ENCODE results near the gene USP13.

Gene USP13

GRCh38 chr3:179726075-179726699 lies 73.3 kb downstream of the USP13 start:
- TF ChIP-seq POLR2A (IDR thresholded peaks at IDR 0.05; ENCODE audit: low read depth, low read length), result no peak
- DNase-seq (ENCODE audit: insufficient read length, low spot score) (no peak), FAIRE-seq (no peak)

GRCh38 chr3:179729086-179729485 lies 76.2 kb downstream of the USP13 start:
- no peak for TF ChIP-seq POLR2A (IDR thresholded peaks at IDR 0.05; ENCODE audit: low read depth, low read length)
- FAIRE-seq (no peak), DNase-seq (ENCODE audit: insufficient read length, low spot score) (no peak)

GRCh38 chr3:179729981-179730380 lies 77.1 kb downstream of the USP13 start:
- TF ChIP-seq POLR2A (IDR thresholded peaks at IDR 0.05; ENCODE audit: low read depth, low read length), result no peak
- DNase-seq (ENCODE audit: insufficient read length, low spot score) (no peak), FAIRE-seq (no peak)

GRCh38 chr3:179730506-179730905 lies 77.7 kb downstream of the USP13 start:
- no peak for TF ChIP-seq POLR2A (IDR thresholded peaks at IDR 0.05; ENCODE audit: low read depth, low read length)
- FAIRE-seq (no peak), DNase-seq (ENCODE audit: insufficient read length, low spot score) (no peak)

- FAIRE-seq, result no peak
- no peak for DNase-seq (ENCODE audit: insufficient read length, low spot score)
These were observed 78.7 kb downstream of the USP13 start for GRCh38 chr3:179731544-179731943.

GRCh38 chr3:179732661-179733348 lies 80.0 kb downstream of the USP13 start:
- TF ChIP-seq POLR2A (IDR thresholded peaks at IDR 0.05; ENCODE audit: low read depth, low read length), result no peak
- peak; percentile 30 for DNase-seq (ENCODE audit: insufficient read length, low spot score)
- FAIRE-seq, result no peak

More at GRCh38 chr3:179731544-179731943, 78.7 kb downstream of the USP13 start:
- no peak for TF ChIP-seq POLR2A (IDR thresholded peaks at IDR 0.05; ENCODE audit: low read depth, low read length)

- no peak for TF ChIP-seq POLR2A (IDR thresholded peaks at IDR 0.05; ENCODE audit: low read depth, low read length)
- DNase-seq (ENCODE audit: insufficient read length, low spot score) (no peak), FAIRE-seq (no peak)
These were observed 81.0 kb downstream of the USP13 start for GRCh38 chr3:179733797-179734196.

GRCh38 chr3:179734497-179735281 lies 81.8 kb downstream of the USP13 start:
- FAIRE-seq (peak; percentile 60), DNase-seq (ENCODE audit: insufficient read length, low spot score) (no peak)
- TF ChIP-seq POLR2A (IDR thresholded peaks at IDR 0.05; ENCODE audit: low read depth, low read length), result no peak

- no peak for TF ChIP-seq POLR2A (IDR thresholded peaks at IDR 0.05; ENCODE audit: low read depth, low read length)
- DNase-seq (ENCODE audit: insufficient read length, low spot score) (no peak), FAIRE-seq (no peak)
These were observed 82.5 kb downstream of the USP13 start for GRCh38 chr3:179735321-179735720.

GRCh38 chr3:179738998-179739397 lies 86.2 kb downstream of the USP13 start:
- no peak for DNase-seq (ENCODE audit: insufficient read length, low spot score)
- no peak for TF ChIP-seq POLR2A (IDR thresholded peaks at IDR 0.05; ENCODE audit: low read depth, low read length)
- FAIRE-seq, result no peak

- no peak for TF ChIP-seq POLR2A (IDR thresholded peaks at IDR 0.05; ENCODE audit: low read depth, low read length)
- FAIRE-seq (no peak), DNase-seq (ENCODE audit: insufficient read length, low spot score) (no peak)
These were observed 87.2 kb downstream of the USP13 start for GRCh38 chr3:179739816-179740594.

GRCh38 chr3:179743913-179744312 lies 91.1 kb downstream of the USP13 start:
- no peak for DNase-seq (ENCODE audit: insufficient read length, low spot score)
- TF ChIP-seq POLR2A (IDR thresholded peaks at IDR 0.05; ENCODE audit: low read depth, low read length), result no peak
- no peak for FAIRE-seq

GRCh38 chr3:179744667-179745066 lies 91.8 kb downstream of the USP13 start:
- no peak for FAIRE-seq
- DNase-seq (ENCODE audit: insufficient read length, low spot score), result no peak
- no peak for TF ChIP-seq POLR2A (IDR thresholded peaks at IDR 0.05; ENCODE audit: low read depth, low read length)

GRCh38 chr3:179745079-179745478 lies 92.2 kb downstream of the USP13 start:
- FAIRE-seq (no peak), DNase-seq (ENCODE audit: insufficient read length, low spot score) (no peak)
- no peak for TF ChIP-seq POLR2A (IDR thresholded peaks at IDR 0.05; ENCODE audit: low read depth, low read length)
